NCI-H524 treated with DMSO at 0.1 percent for 48 hours (cell line): Measurements from ENCODE around the gene BCAS1.

Source experiments
- DNase-seq: peaks from one replicate; lab custom pipeline; 2025; lab: John Stamatoyannopoulos, UW

BCAS1 gene

DNA sequence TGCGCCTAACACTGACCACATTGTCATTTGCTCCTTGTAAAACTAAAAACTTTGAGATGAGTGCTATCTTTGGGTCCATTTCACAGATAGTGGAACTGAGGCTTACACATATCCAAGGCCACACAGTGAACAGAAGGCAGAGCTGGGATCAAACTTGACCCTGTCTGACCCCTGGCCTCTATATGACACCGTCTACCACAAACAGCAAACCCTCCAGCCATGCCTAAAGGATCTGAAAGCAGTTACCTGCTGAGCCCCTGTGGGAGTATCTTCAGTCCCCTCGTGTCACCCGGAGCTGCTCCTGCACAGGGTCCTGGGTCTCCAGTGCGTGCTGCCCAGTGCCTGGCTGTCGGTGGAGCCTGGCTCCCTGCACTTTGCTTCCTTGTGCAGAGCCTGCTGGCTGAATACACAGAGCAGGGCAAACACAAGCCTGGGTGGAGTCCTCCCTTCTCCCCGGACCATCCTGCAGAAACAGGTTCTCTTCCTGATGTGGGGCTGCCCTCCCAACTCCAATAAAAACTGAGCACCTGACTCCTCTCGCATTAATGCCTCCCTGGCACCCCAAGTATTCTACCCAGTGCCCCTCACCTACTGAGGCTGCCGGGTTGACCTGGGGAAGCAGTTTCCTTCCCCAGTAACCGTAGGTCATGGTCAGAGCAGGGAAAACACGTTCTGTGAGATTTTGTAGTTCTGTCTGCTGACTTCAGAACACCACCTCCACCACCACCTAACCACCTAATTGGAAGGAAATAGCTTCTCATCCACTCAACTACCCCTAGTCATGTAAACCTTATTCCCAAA is at the start of gene BCAS1:
TSS of gene BCAS1 (minus strand) at position 408 of the 801 bp plus-strand sequence. CDS start 11,876 bp downstream, outside the sequence.
- no peak for DNase-seq

DNA sequence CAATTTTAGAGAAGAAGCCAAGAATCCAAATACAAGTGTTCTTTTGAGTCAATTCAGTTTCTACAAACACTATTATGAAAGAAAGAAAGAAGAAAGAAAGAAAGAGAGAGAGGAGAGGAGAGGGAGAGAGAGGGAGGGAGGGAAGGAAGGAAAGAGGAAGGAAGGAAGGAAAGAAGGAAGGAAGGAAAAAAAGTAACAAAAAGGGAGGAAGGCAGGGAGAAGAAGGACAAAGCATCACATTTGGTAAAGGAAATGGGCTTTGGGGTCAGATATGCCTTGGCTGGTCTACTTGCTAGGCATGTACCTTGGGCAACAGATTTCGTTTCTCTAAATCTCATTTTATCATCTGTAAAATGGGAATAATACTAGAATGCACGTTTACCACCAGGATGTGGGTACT is 49.4 kb upstream of the BCAS1 start:
- no peak for DNase-seq

- DNase-seq, result no peak
These were observed 48.0 kb upstream of the BCAS1 start for GRCh38 chr20:54118220-54119001.

DNA sequence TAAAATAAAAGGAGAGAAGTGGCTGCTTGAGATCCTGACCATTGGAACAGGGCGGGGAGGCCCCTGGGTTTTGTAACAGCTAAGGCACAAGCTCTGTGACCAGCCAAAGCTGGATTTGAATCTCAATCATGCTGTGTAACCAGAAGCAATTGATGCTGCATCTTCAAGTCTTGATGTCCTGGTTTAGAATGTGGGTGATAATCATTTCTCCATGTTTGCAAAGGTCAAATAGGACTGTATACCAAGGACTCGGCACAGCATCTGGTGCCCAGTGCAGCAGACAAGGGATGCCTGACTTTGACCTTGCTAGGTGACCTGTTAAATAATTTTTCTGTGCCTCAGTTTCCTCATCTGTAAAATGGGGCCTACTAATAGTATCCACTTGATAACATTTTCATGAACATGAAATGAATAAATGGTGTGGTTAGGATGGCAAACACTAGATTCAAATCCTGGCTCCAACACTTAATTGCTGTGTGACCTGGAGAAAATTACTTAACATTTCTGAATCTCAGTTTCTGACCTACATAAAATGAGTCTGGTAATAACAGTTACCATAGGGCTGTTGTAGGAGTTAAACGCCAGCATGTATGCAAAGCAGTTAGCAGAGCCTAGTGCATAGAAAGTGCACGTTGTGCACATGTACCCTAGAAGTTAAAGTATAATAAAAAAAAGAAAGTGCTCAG is 46.3 kb upstream of the BCAS1 start:
- no peak for DNase-seq

- no peak for DNase-seq
These were observed 44.9 kb upstream of the BCAS1 start for GRCh38 chr20:54115172-54115854.

DNA sequence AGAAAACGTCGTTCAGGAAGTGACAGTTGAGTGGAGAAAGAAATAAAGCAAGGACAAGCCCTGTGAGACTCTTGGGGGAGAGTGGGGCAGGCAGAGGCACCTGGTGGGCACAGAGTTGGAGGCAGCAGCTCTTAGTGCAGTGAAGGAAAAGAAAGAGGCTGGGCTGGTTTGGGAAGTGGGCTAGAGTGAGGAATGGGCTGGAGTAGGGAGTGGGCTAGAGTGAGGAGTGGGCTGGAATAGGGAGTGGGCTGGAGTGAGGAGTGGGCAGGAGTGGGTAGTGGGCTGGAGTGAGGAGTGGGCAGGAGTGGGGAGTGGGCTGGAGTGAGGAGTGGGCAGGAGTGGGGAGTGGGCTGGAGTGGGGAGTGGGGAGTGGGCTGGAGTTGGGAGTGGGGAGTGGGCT is 43.7 kb upstream of the BCAS1 start:
- DNase-seq, result no peak

DNA sequence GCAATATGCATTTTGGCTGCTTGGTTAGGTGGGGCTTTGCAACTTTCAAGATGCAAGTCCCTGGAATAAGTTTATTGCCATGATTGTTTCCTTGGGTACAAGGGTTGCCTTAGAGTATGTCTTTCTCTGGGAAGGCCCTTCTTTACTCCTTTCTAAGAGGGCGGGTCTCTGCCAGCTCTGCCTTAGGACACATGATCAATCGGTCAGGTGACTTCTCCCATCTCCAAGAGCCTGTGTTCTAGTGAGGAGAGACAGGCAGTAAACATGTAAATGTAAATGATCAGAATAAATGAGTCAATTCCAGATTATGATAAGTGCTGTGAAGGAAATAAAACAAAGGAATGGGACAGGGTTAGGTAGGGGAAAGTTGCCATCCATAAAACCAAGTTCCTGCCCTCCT is 43.2 kb upstream of the BCAS1 start:
- no peak for DNase-seq

GRCh38 chr20:54112221-54112884 is 42.0 kb upstream of the BCAS1 start:
- no peak for DNase-seq

- DNase-seq, result no peak
These were observed 41.1 kb upstream of the BCAS1 start for GRCh38 chr20:54111460-54111859.

- DNase-seq, result no peak
These were observed 40.1 kb upstream of the BCAS1 start for GRCh38 chr20:54110457-54110856.

DNA sequence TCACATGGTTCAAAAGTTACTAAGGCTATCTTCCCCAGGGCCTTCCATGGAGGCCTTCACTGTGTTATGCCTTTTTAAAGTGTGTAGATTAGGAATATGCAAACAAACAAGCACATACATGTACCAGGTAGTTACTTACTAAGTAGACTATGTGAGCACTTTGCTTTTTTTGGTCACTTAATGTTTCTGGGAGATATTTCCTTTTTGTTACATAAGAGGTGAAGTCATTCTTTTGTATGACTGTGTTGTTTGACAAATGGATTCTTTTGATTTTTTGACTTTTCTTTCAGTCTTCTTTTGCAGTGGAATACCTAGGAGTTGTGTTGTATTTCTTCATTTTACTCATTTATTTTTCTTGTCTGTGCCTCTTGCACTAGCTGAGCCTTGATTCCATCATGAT is 39.6 kb upstream of the BCAS1 start:
- no peak for DNase-seq

DNA sequence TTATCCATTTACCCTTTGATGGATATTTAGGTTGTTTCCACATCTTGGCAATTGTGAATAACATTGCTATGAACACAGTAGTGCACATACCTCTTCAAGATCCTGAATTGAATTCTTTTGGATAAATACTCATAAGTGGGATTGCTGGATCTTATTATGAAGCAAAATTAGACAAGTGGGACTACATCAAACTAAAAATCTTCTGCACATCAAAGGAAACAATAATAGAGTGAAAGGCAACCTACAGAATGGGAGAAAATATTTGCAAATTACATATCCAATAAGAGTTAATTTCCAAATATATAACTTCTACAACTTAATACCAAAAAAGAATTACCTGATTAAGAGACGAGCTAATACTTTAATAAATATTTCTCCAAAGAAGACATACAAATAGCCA is 38.4 kb upstream of the BCAS1 start:
- no peak for DNase-seq

DNA sequence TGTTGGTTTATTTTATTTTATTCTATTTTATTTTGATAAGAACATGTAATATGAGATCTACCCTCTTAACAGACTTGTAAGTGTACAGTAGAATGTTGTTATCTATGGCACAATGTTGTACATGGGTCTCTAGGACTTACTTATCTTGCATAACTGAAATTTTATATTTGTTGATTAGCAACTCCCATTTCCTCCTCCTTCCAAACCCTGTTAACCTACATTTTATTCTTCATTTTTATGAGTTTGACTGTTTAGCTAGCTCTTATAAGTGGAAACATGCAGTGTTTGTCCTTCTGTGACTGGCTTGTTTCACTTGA is 37.9 kb upstream of the BCAS1 start:
- no peak for DNase-seq

DNA sequence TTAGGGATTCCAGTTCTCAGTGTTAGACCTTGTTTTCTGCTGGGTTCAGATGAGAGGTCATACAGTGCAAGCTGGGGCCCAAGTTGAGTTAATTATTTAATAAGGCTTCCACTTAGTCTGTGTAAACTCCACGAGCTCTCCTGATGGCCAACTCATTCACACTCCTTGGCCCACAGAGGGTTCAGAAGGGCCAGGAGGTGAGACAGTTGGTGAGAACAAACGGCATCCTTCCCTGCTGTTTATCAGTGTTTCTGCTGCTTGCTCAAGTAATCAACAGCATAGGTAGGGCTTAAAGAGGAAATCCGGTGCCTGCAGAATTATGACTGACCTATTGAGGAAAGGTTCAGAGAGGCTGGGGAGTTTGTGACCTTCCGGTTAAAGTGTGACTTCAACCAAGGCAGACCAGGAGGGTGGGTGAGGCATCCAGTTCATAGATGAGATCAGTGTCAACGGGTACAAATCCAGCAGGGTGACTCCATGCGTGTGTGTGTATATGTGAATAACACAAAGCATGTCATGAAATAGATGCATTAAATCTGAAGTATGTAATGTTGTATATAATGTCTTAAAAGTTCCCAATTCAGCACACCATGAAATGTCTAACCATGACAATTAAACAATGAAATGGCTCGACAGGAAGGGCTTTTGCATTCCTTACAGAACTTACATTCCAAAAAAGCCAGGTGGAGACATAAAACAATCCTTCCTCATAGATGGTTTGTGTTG is 37.4 kb upstream of the BCAS1 start:
- DNase-seq, result no peak

GRCh38 chr20:54107181-54107580 is 36.8 kb upstream of the BCAS1 start:
- no peak for DNase-seq

DNA sequence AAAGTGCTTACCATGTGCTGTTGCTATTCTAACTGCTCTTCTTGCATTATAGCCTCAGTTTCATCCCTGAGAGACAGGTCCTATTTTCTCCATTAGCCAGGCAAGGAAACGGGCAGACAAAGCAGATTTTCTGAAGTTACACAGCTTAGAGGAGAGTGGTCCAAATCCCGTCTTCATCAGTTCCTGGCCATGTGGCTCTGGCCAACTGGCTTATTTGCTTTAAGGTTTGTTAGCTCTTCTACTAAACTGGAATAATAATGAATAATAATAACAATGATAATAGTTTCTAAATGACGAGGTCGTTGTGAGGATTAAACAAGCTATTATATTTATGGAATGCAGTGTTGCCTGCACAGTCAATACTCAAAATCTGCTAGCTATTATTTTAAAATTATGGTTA is 35.8 kb upstream of the BCAS1 start:
- DNase-seq, result no peak

DNA sequence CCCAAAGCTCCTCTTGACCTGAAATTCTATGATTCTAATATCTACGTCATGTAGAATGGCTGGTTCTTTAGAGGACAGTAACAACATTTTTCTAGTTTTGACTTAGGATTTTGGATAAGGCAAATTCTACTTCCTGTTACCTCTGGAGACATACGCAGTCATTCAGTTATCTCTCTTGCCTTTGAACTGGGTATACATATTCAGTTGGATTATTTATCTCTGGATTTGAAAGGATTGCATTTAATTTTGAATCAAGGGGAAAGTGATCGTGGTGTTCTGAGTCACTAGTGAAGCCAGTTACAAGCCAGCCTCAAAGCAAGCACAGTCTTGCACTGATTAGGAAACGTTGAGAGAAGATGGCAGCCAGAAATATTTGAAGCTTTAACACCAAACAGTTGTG is 35.3 kb upstream of the BCAS1 start:
- DNase-seq, result no peak

DNA sequence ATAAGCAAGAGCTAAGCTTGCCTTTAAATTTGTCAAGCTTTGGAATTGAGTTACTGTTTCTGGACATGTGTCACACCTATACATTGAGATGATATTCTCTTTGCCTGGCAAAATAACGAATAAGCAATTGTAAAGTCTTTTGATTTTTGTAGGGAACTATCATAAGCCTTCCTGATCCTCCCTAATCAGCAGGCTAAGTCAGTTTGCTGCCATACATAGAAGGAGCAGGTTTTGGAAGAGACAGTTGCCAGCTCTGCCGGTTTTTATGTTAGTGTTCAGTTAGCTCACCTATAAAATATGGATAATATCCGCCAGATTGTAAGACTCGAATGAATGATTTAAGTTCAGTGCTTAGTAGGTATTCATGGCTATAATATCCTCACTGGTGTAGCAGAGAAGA is 34.4 kb upstream of the BCAS1 start:
- no peak for DNase-seq

DNA sequence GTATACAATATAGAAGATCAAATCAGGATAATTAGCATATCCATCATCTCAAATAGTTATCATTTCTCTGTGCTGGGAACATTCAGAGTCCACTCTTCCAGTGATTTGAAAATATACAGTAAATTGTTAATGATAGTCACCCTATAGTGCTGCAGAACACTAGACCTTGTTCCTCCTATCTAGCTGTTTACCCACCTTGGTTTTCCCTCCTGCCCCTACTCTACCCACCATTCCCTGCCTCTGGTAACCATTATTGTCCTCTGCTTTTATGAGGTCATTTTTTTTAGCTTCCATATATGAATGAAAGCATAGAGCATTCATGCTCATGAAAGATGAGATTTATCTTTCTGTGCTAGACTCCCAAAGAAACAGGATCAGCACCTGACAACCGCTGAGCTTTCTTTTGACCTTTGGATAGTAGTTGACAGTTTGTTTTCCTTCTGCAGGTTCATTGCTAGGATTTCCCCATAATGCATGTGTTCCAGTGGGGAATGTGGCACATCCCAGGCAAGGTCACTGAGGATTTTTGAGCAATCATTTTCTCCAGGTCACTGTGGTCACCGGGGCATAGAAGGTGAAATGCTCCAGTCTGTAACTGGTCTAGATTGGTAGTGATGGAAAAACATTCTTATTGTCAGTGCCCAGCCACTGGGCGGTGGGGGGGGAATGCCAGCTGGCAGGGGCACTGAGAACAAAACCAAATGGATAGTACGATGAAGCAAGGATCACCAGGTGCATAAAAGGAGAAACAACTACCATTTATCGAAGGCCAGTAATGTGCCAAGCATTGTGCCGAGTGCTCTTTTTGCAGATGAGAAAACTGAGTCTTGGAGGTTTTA is 33.6 kb upstream of the BCAS1 start:
- DNase-seq, result no peak

- DNase-seq, result peak; percentile 2
These were observed 32.8 kb upstream of the BCAS1 start for GRCh38 chr20:54103067-54103761.
